GM03348 (cell line): Measurements from ENCODE around the gene C11orf21.
A peak's percentile ranks its signal among the peaks of the same experiment; 100 is the strongest.
"Not testable (repeated sequence)": the region's sequence is repeated elsewhere in the genome, so short reads cannot be mapped to it uniquely, and the experiment has no call there.

Source experiments
- DNase-seq: peaks from one replicate; pipeline ENCODE4 v3.0.0; 2012; ENCODE audit warnings: low spot score

Gene C11orf21

DNA sequence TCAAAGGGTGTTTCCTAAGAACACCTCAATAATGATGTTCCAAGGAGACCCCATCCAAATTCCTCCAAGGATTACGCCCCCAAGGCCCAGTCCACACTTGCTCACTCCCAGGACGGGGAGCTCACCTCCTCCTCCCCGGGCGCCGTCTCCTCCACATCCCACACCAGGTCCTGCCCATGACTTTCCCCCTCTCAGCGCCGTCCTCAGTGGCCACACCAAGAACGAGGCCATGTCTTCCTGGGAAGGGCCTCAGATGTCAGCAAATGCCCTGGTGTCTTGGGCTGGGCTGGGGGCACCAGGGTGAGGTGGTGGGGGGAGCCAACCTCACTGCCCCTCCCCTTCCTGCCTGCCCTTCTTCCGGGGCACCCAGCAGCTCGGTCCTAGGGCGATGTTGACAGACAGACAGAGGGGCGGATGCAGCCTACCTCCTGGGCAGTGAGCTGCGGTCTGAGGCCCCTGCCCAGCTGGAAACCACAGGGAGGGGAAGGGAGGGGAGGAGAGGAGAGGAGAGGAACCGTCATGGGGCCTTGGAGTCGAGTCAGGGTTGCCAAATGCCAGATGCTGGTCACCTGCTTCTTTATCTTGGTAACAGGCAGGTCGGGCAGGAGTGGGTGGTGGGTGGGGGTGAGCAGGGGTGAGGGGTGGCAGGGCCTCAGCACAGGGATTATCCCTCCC lies at the start of gene C11orf21, which contains the start of gene TSPAN32:
Gene C11orf21, minus strand, starts transcription at position 288 of the 675 bp plus-strand sequence. Its CDS starts 110 bp downstream, at position 178.
Gene TSPAN32, plus strand, starts transcription at position 383 of the 675 bp plus-strand sequence. Its CDS starts 137 bp downstream, at position 520.
- DNase-seq = peak; percentile 52

GRCh38 chr11:2348986-2349385 lies 47.3 kb upstream of the C11orf21 start:
- DNase-seq = no peak

- no peak for DNase-seq
Observed at GRCh38 chr11:2347308-2347830, 45.7 kb upstream of the C11orf21 start.

GRCh38 chr11:2346586-2347307 lies 45.0 kb upstream of the C11orf21 start:
- DNase-seq = no peak

DNA sequence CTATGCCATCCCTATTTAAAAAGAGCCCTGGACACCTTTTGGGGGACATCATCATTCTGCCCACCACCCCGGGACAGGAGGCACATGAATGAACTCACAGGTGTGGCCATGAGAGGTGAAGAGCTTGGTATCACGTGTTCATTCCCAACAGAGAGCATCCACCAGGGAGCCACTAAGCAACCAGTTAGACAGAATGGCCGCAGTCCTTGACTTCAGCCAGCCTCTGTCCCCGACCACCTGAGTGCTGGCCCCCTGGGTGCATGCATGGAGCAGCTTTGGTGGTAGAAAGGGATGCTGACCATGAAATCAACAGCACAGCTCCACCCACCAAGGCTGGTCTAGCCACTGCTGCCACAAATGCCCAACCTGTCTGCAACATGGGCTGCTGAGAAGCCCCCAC lies 44.3 kb upstream of the C11orf21 start:
- no peak for DNase-seq

DNA sequence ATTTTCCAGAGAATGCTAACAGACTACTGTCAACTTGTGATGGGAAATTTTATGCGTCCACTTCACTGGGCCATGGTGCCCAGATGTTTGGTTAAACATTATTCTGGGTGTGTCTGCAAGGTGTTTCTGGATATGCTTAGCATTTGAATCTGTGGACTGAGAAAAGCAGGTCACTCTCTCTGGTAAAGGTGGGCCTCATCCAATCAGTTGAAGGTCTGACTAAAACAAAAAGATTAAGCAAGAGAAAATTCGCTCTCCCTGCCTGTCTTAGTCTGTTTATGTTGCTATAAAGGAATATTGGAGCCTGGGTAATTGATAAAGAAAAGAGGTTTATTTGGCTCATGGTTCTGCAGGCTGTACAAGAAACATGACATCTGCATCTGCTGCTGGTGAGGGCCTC lies 43.3 kb upstream of the C11orf21 start:
- no peak for DNase-seq

- DNase-seq = no peak
Observed at GRCh38 chr11:2343502-2343901, 41.8 kb upstream of the C11orf21 start.

GRCh38 chr11:2342981-2343380 lies 41.3 kb upstream of the C11orf21 start:
- no peak for DNase-seq

- no peak for DNase-seq
Observed at GRCh38 chr11:2342557-2342956, 40.8 kb upstream of the C11orf21 start.

DNA sequence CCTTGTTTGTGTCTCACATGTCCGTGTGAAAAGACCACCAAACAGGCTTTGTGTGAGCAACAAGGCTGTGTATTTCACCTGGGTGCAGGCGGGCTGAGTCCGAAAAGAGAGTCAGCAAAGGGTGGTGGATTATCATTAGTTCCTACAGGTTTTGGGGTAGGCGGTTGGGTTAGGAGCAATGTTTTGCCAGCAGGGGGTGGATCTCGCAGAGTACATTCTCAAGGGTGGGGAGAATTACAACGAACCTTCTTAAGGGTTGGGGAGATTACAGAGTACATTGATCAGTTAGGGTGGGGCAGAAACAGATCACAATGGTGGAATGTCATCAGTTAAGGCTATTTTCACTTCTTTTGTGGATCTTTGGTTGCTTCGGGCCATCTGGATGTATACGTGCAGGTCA lies 37.0 kb upstream of the C11orf21 start:
- DNase-seq = not testable (repeated sequence)

DNA sequence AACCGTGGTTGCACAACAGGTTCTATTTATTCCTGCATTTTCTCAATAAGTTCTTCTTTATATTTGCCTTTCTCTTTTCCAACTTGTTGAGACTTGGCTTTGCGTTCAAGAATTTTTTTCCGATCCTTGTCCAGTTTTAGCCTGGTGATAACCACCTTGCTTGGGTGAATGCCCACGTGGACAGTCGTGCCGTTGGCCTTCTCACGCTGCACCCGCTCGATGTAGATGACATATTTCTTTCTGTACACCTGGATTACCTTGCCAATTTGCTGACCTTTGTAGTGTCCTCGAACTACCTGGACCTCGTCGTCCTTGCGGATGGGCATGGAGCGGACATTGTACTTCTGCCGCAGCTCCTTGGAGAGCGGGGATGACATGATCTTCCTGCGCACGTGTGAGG lies 33.6 kb upstream of the C11orf21 start:
- DNase-seq = not testable (repeated sequence)

DNA sequence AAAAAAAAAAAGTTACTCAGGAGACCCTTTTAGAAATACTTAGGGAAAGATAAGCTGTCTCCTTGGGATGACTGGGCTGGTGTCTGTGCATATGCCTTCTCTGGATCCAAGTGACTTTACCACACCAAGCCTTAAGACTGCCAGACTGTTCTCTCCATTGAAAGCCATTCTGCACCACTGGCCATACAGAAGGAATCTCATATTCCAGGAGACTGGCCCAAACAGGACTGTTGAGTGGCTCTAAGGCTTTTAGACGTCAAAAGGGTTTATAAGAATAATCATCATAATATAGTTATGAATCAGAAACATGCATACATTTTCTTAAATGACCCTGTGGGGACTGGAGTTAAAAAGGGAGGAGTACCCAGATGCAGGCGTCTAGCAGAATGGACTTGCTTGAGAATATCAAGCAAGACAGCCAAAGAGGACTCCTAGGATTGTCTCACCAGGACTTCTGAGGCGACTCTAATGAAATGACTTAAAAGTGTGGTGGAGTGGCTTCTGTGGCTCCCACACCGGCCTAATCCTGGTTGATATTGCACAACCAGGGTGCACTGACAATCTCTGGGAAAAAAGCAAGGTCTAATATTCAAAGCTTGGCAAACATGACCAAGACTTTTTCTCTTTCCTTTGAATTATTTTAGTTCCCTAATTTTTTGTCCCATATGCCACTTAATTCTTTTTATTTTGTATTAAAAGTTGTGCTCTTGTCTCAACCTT lies 31.9 kb upstream of the C11orf21 start:
- not testable (repeated sequence) for DNase-seq

DNA sequence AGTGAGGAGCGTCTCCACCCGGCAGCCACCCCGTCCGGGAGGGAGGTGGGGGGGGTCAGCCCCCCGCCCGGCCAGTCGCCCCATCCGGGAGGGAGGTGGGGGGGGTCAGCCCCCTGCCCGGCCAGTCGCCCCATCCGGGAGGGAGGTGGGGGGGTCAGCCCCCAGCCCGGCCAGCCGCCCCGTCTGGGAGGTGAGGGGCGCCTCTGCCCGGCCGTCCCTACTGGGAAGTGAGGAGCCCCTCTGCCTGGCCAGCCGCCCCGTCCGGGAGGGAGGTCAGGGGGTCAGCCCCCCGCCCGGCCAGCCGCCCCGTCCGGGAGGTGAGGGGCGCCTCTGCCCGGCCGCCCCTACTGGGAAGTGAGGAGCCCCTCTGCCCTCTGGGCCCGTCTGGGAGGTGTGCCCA lies 30.9 kb upstream of the C11orf21 start:
- DNase-seq = not testable (repeated sequence)

GRCh38 chr11:2331404-2331803 lies 29.7 kb upstream of the C11orf21 start:
- DNase-seq = no peak

GRCh38 chr11:2330696-2331095 lies 29.0 kb upstream of the C11orf21 start:
- DNase-seq = no peak

- DNase-seq = no peak
Observed at GRCh38 chr11:2329551-2329950, 27.8 kb upstream of the C11orf21 start.

GRCh38 chr11:2328656-2329354 lies 27.1 kb upstream of the C11orf21 start:
- no peak for DNase-seq

DNA sequence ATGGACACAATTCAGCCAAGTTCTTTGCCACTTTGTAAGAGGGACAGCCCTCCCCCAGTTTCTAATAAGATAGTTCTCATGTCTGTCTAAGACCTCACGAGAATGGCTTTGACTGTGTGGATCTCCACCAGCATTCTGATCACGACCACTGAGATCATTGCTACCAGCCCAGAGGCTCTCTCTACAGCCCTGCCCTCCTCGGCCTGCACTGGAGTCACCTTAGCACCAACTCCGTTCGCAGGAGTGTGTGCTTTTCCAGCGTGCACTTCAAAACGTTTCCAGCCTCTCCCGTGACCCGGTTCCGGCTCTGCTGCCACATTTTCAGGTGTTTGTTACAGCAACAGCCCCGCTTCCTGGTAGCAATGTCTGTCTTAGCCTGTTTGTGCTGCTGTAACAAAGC lies 26.3 kb upstream of the C11orf21 start:
- no peak for DNase-seq

DNA sequence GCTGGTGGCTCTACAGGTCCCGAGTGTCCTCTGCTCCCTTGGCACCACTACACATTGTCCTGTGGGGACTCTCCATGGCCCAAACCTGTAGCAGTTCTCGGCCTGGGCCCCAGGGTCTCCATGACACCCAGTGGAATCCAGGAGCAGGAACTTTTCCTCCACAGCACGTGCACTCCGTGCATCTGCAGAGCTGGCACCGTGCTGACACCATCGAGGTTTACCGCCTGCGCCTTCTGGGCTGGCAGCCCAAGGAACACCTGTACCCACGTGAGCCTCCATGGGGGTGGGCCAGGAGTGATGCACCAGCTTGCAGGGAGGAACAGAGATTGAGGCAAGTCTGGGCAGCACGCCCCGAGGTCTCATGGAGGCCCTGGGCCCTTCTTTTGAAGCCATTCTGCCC lies 25.3 kb upstream of the C11orf21 start:
- no peak for DNase-seq

- DNase-seq = peak; percentile 63
Observed at GRCh38 chr11:2325719-2326118, 24.0 kb upstream of the C11orf21 start.

DNA sequence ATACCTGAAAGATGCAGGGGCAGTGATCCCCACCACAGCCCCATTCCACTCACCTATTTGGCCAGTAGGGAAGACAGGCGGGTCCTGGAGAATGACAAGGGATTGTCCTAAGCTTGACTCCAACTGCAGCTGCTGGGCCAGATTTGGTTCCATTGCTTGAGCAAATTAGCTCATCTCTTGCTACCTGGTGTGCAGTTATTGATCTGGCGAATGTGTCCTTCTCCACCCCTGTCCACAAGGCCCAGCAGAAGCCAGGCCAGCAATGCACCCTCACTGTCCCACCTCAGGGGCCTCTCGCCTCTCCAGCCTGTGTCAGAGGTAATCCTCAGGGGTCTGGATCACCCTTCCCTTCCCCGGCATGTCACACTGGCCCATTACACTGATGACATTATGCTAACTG lies 23.4 kb upstream of the C11orf21 start:
- no peak for DNase-seq

GRCh38 chr11:2321311-2321683 lies 19.6 kb upstream of the C11orf21 start:
- DNase-seq = no peak
